Vagina (tissue), 2 donors: ENCODE results near the gene MYO1G.

Experiments used
- POLR2A ChIP-seq, 2 donors: fragments of 450-650 bp; IDR thresholded peaks; one replicate each; pipeline ENCODE4 v1.6.1; 2017; ENCODE audit warnings: antibody characterized with exemption in 2 of 2, mild to moderate bottlenecking in 2 of 2, moderate library complexity in 2 of 2
- POLR2AphosphoS5 ChIP-seq, 2 donors: sonication (generic); formaldehyde crosslinking; IDR thresholded peaks; one replicate each; pipeline ENCODE4 v1.9.0; 2017; ENCODE audit warnings: antibody characterized with exemption in 2 of 2, mild to moderate bottlenecking in 2 of 2, low read depth in 1 of 2; ENCODE audit not compliant: insufficient read depth in 1 of 2
- TF ChIP-seq, protein P1 (sequence below), 3 experiments: fragments of 450-650 bp in 2 of 3; fragments of 200-600 bp in 1 of 3; sonication (generic) in 1 of 3; IDR thresholded peaks; one replicate each; pipeline ENCODE4 v1.5.1; 2017 to 2019; ENCODE audit warnings: antibody characterized with exemption in 3 of 3, mild to moderate bottlenecking in 2 of 3, moderate library complexity in 2 of 3

GRCh38 chr7:44976746-44977196 is 2.0 kb downstream of the MYO1G start:
- TF ChIP-seq, protein P1, sequence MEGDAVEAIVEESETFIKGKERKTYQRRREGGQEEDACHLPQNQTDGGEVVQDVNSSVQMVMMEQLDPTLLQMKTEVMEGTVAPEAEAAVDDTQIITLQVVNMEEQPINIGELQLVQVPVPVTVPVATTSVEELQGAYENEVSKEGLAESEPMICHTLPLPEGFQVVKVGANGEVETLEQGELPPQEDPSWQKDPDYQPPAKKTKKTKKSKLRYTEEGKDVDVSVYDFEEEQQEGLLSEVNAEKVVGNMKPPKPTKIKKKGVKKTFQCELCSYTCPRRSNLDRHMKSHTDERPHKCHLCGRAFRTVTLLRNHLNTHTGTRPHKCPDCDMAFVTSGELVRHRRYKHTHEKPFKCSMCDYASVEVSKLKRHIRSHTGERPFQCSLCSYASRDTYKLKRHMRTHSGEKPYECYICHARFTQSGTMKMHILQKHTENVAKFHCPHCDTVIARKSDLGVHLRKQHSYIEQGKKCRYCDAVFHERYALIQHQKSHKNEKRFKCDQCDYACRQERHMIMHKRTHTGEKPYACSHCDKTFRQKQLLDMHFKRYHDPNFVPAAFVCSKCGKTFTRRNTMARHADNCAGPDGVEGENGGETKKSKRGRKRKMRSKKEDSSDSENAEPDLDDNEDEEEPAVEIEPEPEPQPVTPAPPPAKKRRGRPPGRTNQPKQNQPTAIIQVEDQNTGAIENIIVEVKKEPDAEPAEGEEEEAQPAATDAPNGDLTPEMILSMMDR (IDR thresholded peaks at IDR 0.05): no peak
- TF ChIP-seq POLR2AphosphoS5 (IDR thresholded peaks at IDR 0.05; ENCODE audit: insufficient read depth in 1 of 2, low read depth in 1 of 2): no peak
- no peak for TF ChIP-seq POLR2A (IDR thresholded peaks at IDR 0.05)
